Stomach (tissue), 4 donors: ENCODE measurements around the gene CDK5.
A peak's percentile ranks its signal among the peaks of the same experiment; 100 is the strongest.

ENCODE experiments used
- POLR2A ChIP-seq, 4 donors: fragments of 450-650 bp; IDR thresholded peaks; one replicate each; pipeline ENCODE4 v1.6.1; 2016; ENCODE audit warnings: antibody characterized with exemption in 4 of 4, control low read depth in 2 of 4, mild to moderate bottlenecking in 1 of 4, moderate library complexity in 1 of 4
- TF ChIP-seq, protein P1 (sequence below), 7 experiments: fragments of 450-650 bp in 4 of 7; fragments of 200-600 bp in 3 of 7; sonication (generic) in 3 of 7; IDR thresholded peaks; one replicate each; pipeline ENCODE4 v1.5.1; 2016 to 2019; ENCODE audit warnings: antibody characterized with exemption in 7 of 7, control low read depth in 2 of 7, mild to moderate bottlenecking in 1 of 7

DNA sequence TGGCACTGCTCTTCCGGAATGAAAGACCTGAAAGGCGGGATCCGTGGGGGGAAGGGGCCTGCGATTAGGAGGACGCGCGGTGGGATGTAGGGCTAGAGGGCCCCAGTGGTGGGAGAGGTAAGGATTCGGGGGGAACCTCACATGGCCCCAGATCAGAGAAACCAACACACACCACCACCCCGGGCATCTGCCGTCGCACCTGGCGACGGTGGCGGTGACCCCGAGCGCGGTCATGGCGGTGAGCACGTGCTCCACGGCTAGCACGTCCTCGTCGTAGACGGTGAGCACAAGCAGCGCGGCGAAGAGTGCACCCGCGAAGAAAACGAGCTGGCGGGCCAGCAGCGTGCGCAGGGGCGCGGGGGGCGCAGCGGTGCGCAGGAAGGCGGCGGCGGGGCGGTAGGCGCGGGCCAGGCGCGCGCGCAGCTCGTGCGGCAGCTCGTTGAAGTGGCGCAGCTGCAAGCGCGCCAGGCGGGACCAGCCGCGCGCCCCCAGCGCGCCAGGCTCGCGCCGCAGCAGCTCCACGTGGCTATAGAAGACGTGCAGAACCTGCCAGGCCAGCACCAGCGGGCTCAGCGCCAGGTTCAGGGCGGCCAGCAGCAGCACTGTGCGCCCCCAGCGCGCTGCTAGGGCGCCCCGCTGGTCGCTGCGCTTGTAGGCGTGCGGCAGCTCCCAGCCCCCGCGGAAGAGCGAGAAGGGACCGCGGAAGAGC is 39.1 kb downstream of the CDK5 start:
- TF ChIP-seq, protein P1, sequence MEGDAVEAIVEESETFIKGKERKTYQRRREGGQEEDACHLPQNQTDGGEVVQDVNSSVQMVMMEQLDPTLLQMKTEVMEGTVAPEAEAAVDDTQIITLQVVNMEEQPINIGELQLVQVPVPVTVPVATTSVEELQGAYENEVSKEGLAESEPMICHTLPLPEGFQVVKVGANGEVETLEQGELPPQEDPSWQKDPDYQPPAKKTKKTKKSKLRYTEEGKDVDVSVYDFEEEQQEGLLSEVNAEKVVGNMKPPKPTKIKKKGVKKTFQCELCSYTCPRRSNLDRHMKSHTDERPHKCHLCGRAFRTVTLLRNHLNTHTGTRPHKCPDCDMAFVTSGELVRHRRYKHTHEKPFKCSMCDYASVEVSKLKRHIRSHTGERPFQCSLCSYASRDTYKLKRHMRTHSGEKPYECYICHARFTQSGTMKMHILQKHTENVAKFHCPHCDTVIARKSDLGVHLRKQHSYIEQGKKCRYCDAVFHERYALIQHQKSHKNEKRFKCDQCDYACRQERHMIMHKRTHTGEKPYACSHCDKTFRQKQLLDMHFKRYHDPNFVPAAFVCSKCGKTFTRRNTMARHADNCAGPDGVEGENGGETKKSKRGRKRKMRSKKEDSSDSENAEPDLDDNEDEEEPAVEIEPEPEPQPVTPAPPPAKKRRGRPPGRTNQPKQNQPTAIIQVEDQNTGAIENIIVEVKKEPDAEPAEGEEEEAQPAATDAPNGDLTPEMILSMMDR (IDR thresholded peaks at IDR 0.05) = peak in 1 of 7 experiments; percentile 18
- TF ChIP-seq POLR2A (IDR thresholded peaks at IDR 0.05) = no peak
